Ammon's horn (tissue), 1 donor: ENCODE results near the gene CDCA7.
A peak's percentile ranks its signal among the peaks of the same experiment; 100 is the strongest.
"Not testable (repeated sequence)": the region's sequence is repeated elsewhere in the genome, so short reads cannot be mapped to it uniquely, and the experiment has no call there.

ENCODE experiments used
- DNase-seq: peaks from one replicate; pipeline ENCODE4 v3.0.0-alpha.2; 2016; ENCODE audit warnings: low spot score

The CDCA7 gene

DNA sequence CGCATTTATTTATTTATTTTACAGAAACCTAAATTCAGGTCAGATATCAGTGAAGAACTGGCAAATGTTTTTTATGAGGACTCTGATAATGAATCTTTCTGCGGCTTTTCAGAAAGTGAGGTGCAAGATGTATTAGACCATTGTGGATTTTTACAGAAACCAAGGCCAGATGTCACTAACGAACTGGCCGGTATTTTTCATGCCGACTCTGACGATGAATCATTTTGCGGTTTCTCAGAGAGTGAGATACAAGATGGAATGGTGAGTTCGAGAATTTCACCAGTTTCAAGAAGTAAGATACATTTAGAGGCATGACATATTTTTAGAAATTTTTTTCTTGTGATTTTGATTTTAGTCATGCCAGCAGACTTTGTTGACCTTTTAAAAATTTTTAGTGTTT is 4.6 kb downstream of the CDCA7 start:
- no peak for DNase-seq

DNA sequence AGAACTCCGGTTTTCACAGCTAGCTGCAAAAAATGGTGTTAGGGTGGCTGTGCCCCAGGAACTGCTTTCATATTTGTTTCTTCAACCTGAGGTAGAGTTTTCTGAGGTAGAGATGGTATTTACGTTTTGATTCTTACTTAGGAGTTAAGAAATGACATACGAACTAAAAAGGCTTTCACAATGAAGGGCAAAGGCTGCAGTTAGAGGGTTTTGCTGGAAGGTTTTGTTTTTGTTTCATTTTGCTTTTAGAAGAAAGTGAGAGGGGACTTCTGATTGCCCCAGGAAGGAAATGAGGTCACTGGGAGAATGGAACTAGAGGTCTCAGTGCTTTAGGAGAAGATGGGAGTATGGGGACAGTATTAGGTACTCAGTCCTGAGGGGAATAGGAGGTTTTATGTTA is 15.5 kb downstream of the CDCA7 start:
- DNase-seq = no peak

- DNase-seq = no peak
Observed at GRCh38 chr2:173371023-173371422, 16.4 kb downstream of the CDCA7 start.

- no peak for DNase-seq
Observed at GRCh38 chr2:173373290-173373689, 18.6 kb downstream of the CDCA7 start.

GRCh38 chr2:173374634-173375033 is 20.0 kb downstream of the CDCA7 start:
- DNase-seq = no peak

DNA sequence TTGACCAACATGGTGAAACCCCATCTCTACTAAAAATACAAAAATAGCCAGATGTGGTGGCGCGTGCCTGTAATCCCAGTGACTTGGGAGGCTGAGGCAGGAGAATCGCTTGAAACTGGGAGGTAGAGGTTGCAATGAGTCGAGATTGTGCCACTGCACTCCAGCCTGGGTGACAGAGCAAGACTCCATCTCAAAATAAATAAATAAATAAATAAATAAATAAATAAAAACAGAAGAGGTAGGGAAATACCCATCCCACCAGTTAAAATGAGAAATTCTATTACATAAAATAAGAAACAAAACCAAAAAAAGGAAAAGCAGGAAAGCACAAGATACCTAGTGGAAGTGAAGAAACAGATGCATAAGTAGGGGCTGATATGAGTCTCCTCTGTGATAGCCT is 30.9 kb downstream of the CDCA7 start:
- DNase-seq = not testable (repeated sequence)

- no peak for DNase-seq
Observed at GRCh38 chr2:173386021-173386737, 31.5 kb downstream of the CDCA7 start.

GRCh38 chr2:173386738-173387065 is 32.0 kb downstream of the CDCA7 start:
- DNase-seq = no peak

DNA sequence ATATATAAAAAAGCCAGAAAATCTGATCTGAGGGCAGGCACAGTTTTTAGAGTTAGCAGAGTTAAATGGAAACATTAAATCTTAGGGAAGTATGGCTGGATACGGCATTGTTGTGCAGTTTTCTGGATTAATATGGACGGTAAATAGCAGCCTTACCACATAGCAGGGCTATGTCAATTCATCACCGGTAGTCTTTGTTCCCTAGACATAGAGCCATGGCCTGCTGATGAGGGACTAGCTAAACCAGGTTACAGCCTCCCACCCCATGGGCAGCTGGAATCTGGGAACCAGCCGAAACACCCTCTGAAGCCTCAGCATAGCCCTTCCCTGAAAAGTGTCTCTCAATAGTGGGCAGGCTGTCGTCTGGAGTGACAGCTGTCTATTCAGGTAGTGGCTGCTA is 32.4 kb downstream of the CDCA7 start:
- no peak for DNase-seq

DNA sequence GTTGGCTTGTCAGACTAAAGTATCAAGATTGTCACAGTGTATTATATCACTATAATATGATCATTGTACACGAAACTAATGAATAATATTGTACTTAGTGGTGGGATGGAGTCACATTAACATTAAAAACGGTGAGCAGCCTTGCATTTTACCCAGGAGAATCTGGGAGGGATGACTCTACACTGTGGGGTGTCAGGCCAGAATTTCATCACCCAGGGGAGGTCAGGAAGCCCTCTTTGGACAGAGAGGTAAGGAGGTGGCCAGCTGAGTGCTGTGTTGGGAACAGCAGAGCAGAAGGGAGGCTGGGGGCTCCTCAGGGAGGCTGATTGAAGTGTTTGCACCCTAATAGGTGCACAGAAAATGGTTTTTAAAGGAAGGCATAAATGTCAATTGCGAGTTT is 33.0 kb downstream of the CDCA7 start:
- DNase-seq = no peak

- DNase-seq = no peak
Observed at GRCh38 chr2:173388795-173389194, 34.1 kb downstream of the CDCA7 start.

GRCh38 chr2:173390036-173390435 is 35.4 kb downstream of the CDCA7 start:
- no peak for DNase-seq

- no peak for DNase-seq
Observed at GRCh38 chr2:173392731-173393130, 38.1 kb downstream of the CDCA7 start.

DNA sequence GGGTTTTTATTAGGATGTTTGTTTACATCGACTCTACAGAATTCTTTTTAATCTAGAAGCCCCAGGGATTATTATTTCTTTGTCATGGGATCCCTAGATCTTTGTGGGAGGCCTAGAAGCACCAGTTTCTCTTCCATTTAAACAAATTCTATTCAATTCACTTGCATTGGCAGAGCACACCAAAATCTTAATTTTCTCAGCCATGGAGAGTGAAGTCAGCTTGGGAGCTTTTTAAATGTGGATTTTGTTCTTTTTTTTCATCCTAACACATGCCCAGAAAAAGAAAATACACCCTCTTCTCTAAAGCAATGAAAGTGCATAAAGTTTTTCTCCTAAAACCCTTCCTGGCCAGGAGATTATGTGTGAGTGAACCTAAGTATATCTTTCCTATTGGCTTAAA is 38.5 kb downstream of the CDCA7 start:
- DNase-seq = no peak

DNA sequence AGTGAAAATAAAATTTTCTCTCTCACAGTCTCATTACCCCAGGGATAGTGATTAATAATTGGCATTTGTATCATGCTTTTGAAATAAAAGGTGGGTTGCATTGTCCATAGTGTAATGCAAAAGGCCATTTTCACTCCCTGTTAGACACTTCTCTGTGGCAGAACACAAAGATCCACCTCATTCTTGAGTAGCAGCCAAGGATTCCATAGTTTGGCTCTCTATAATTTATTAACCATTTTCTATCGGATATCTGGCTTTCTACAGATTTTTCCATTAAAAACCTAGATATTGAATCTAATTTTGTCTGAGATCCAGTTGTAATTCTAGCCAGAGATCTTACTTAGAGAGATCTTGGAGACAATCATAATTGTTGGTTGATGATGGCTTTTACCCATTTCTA is 39.0 kb downstream of the CDCA7 start:
- DNase-seq = no peak

DNA sequence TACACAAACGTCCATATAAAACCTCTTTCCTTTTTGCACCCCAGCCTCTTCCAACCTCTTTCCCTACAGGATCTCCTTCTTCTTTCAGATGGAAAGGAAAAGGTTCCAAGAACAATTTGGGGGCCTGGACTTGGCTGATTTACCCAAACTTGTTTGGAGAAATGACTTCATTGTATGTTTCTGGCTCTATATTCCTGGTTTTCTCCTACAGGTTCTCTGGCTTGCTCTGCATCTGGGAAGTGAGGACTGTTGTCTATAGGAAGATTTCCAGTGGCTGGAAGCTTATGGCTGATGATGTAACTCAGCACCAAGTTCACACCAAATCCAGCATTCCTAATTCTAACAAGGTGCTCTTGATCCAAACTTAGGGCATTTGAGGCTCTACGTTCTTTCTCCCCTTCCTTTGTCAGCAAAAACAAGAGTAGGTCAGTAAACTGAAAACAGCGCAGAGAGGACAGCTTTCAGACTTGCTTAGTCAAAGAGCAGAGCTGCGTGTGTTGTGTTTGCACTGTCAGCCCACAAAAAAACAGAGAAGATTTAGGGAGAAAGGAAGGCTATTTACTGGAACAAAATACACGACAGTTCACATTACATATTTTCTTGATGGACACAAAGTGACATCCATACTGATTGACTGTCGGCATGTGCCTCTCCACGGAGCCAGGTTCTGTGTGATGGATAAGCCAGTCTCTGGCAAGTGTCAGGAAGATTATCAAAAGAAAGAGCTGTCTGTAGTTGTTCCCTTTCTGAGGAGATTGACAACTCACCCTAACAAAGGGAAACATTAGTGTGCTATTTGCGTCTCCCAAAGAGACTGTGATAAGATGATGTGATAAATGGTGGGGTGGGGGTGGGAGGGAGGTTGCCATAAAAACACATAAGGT is 39.7 kb downstream of the CDCA7 start:
- no peak for DNase-seq

GRCh38 chr2:173395567-173396351 is 41.1 kb downstream of the CDCA7 start:
- no peak for DNase-seq

DNA sequence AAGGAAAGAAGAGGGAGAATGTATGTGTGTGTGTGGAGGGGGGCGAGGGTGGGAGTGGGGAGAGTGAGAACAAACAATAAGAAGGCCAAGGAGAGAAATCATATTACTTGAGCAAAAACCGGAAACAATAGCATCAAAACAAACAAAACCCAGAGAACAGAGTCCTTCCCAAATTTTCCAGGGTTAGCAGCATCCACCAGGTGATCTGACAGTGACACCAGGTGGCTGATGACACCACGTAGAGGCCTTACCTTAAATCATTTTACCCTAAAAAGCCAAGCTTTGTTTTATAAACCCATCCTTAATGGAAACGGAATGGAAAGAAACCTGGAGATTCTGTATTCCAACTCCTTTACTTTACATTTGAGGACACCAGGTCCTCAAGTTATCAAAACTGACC is 42.9 kb downstream of the CDCA7 start:
- no peak for DNase-seq

DNA sequence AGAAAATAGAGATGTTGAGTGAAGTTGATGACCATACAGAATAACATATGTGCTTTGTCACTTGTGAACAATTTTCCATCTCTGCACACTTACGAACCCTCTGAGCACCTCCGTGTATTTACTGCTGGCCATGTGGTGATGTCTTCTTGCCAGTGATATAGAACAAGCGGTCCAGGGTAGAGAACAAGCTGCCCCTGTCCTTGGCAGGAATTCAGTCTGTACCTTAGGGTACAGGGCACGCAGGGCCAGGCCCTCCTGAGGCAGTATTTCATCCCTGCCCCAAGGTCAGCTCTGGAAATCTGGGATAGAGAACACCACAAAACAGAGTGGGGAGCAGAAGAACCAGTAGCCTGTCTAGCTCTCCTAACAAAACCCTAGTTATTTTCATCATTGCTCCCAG is 44.6 kb downstream of the CDCA7 start:
- DNase-seq = no peak

DNA sequence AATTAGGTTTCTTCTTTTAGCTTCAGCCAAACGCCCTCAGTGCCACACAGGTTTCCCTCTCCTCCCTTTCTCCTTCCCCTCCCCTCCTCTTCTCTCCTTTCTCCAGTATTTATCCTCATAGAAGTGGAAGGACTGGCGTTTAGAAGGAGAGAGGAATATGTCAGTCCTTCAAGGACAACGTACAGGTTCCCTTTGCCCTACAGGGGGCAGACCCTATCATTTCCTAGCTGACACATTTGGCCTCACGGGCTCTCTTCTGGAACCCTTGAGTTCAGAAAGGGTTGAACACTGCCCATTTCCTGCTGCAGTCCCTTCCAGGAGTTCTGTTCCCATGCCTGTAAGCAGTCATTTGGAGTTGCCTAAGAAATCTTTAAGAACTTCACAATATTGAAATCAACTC is 46.1 kb downstream of the CDCA7 start:
- DNase-seq = no peak

GRCh38 chr2:173401716-173402326 is 47.1 kb downstream of the CDCA7 start:
- no peak for DNase-seq

- peak; percentile 83 for DNase-seq
Observed at GRCh38 chr2:173402405-173402974, 47.8 kb downstream of the CDCA7 start.
